K562 (cell line): Measurements from ENCODE around the gene EPHA1. TPM values are rescaled to one million over a fixed set of nuclear protein-coding genes. Genes with fewer than 3 reads are reported as not detected.

Experiments
- BRCA1 ChIP-seq, 2 experiments: fragments of 450-650 bp in 1 of 2; sonication (generic) in 1 of 2; formaldehyde crosslinking in 1 of 2; IDR thresholded peaks; 2 replicates each; pipeline versions ENCODE4 v1.5.0 to v1.6.1; 2017 to 2020; ENCODE audit warnings: mild to moderate bottlenecking in 1 of 2, missing genetic modification reagents in 1 of 2
- BRF2 ChIP-seq: IDR thresholded peaks from 3 replicates; pipeline ENCODE4 v1.6.1; 2011; ENCODE audit warnings: borderline replicate concordance, mild to moderate bottlenecking; ENCODE audit not compliant: insufficient read length, insufficient read depth
- HDAC2 ChIP-seq: fragments of 450-650 bp; IDR thresholded peaks from 2 replicates; pipeline ENCODE4 v1.6.1; 2016; ENCODE audit warnings: mild to moderate bottlenecking
- IFI16 ChIP-seq: fragments of 250-450 bp; sonication (Bioruptor Pico); IDR thresholded peaks from 2 replicates; pipeline ENCODE4 v2.1.2; 2022; ENCODE audit warnings: mild to moderate bottlenecking, inconsistent platforms
- MAZ ChIP-seq, 2 experiments: fragments of 450-650 bp in 1 of 2; sonication (generic) in 1 of 2; formaldehyde crosslinking; IDR thresholded peaks in 1 of 2; conservative IDR thresholded peaks in 1 of 2; 2 replicates each; pipeline versions ENCODE4 v1.4.0 to v1.5.0; 2020; ENCODE audit warnings: mild to moderate bottlenecking in 1 of 2, missing genetic modification reagents in 1 of 2
- MBD2 ChIP-seq: sonication (generic); IDR thresholded peaks from 2 replicates; pipeline ENCODE4 v1.6.1; 2016; ENCODE audit warnings: low read depth, borderline replicate concordance
- NR2F6 ChIP-seq: fragments of 450-650 bp; formaldehyde crosslinking; IDR thresholded peaks from 2 replicates; pipeline ENCODE4 v1.4.0; 2020; ENCODE audit warnings: mild to moderate bottlenecking
- PHF21A ChIP-seq: fragments of 450-650 bp; IDR thresholded peaks from 2 replicates; pipeline ENCODE4 v1.6.1; 2017; ENCODE audit warnings: low read depth, borderline replicate concordance
- POLR2AphosphoS5 ChIP-seq: IDR thresholded peaks from 2 replicates; pipeline ENCODE4 v1.6.1; 2011; ENCODE audit warnings: mild to moderate bottlenecking, low read depth, low read length, moderate library complexity; ENCODE audit not compliant: control insufficient read depth, insufficient read depth
- PTTG1 ChIP-seq: fragments of 450-650 bp; IDR thresholded peaks from 2 replicates; pipeline ENCODE4 v1.6.1; 2016; ENCODE audit warnings: low read depth, mild to moderate bottlenecking, missing genetic modification characterization, missing compliant biosample characterization
- SIRT6 ChIP-seq: IDR thresholded peaks from one replicate; pipeline ENCODE4 v1.6.1; 2012; ENCODE audit warnings: low read depth, mild to moderate bottlenecking, control low read depth, inconsistent platforms, low read length, moderate library complexity
- SMARCB1 ChIP-seq: IDR thresholded peaks from 2 replicates; pipeline ENCODE4 v1.6.1; 2011; ENCODE audit warnings: improper control_type of control experiment, low read depth; ENCODE audit not compliant: insufficient read length
- SMC3 ChIP-seq: conservative IDR thresholded peaks from 2 replicates; pipeline ENCODE4 v1.6.1; 2011; ENCODE audit warnings: low read depth, low read length, improper control_type of control experiment; ENCODE audit not compliant: insufficient read depth
- TAL1 ChIP-seq: fragments of 450-650 bp; IDR thresholded peaks from 2 replicates; pipeline ENCODE4 v1.6.1; 2016; ENCODE audit warnings: mild to moderate bottlenecking
- ZNF274 ChIP-seq: IDR thresholded peaks from 2 replicates; pipeline ENCODE4 v1.6.1; 2011; ENCODE audit warnings: low read depth, mild to moderate bottlenecking, low read length, moderate library complexity, borderline replicate concordance
- ZNF586 ChIP-seq: fragments of 450-650 bp; formaldehyde crosslinking; conservative IDR thresholded peaks from 2 replicates; pipeline ENCODE4 v1.4.0; 2020; ENCODE audit warnings: mild to moderate bottlenecking, moderate library complexity
- ZNF766 ChIP-seq: fragments of 200-800 bp; sonication (Bioruptor generic); conservative IDR thresholded peaks from 2 replicates; pipeline ENCODE4 v1.6.1; 2016; ENCODE audit warnings: missing genetic modification characterization, missing compliant biosample characterization
- polyA plus RNA-seq, 8 experiments: library from polyadenylated mRNA; depleted of rRNA in 4 of 8; stranded (reverse) in 5 of 8; unstranded in 3 of 8; fragments of >200 nt; fragmentation: Nextera tagmentation in 2 of 8; fragmentation: Illumina TruSeq in 1 of 8; extraction: Ambion mirVana in 2 of 8; extraction: Trizol in 1 of 8; gene quantifications; 2 replicates each; pipeline versions ENCODE4 v1.2.1 to v1.2.3, GENCODE V29; 2011 to 2014; ENCODE audit warnings: inconsistent platforms in 1 of 8, missing spikeins in 1 of 8
- total RNA-seq, 7 experiments: library from RNA; depleted of rRNA in 6 of 7; stranded (reverse); fragments of >200 nt in 6 of 7; fragmentation: Illumina TruSeq in 2 of 7; extraction: Trizol in 2 of 7; gene quantifications; 2 replicates each; pipeline versions ENCODE4 v1.2.1 to v1.2.3, GENCODE V29; 2011 to 2021; ENCODE audit warnings: low replicate concordance in 1 of 7
- TF ChIP-seq, protein P1 (sequence below): fragments of 450-650 bp; IDR thresholded peaks from 2 replicates; pipeline ENCODE4 v1.6.1; 2016; ENCODE audit warnings: missing biosample characterization, missing genetic modification characterization
- TF ChIP-seq, protein P2 (sequence below): sonication (generic); formaldehyde crosslinking; IDR thresholded peaks from 2 replicates; pipeline ENCODE4 v1.8.1; 2023; ENCODE audit warnings: mild to moderate bottlenecking, missing genetic modification reagents

The EPHA1 gene
- total and polyA plus RNA-seq, 9 of the 15 experiments (the other 6 are each of a cell fraction or from before 2014, with no cell fraction given): 0.22 to 0.57 (median 0.32) TPM; not detected in 6

DNA sequence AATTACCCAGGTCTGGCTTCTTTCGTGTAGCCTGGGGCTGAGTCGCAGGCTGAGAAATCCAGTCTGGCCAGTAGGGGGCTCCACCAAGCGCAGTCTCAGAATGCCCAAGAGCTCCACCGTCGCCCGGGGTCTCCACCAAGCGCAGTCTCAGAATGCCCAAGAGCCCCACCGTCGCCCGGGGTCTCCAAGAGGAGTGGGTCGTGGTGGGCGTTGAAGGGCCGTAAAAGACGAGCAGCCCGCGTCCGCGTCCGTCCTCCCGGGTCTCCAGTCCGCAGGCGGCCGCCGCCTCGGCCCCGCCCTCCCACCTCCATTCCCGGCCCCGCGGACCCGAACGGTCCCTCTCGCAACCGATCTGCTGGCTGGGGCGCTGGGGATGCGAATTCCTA lies 28.4 kb downstream of the EPHA1 start (continued):
- TF ChIP-seq SMC3 (0 out of 2 replicates have a peak, but pooled peaks have one; percentile 20), SMARCB1 (no peak), MBD2 (no peak), PHF21A (no peak), BRCA1 (IDR thresholded peaks at IDR 0.05) (no peak), BRCA1 (CRISPR knock-in tag; IDR thresholded peaks at IDR 0.05) (no peak), BRF2 (no peak), TAL1 (no peak), ZNF274 (no peak), SIRT6 (no peak), NR2F6 (CRISPR knock-in tag) (no peak), ZNF586 (CRISPR knock-in tag) (no peak), ZNF766 (CRISPR knock-in tag) (no peak), IFI16 (no peak), PTTG1 (no peak), POLR2AphosphoS5 (peak; percentile 66), HDAC2 (peak; percentile 49; the same call in 1 of the 2 replicates), MAZ (CRISPR knock-in tag; conservative IDR thresholded peaks at IDR 0.05 in 1 of 2, IDR thresholded peaks at IDR 0.05 in 1 of 2) (peak in 1 of 2 experiments; percentile 11; a peak in 1 of 4 replicates)
- TF ChIP-seq, protein P1, sequence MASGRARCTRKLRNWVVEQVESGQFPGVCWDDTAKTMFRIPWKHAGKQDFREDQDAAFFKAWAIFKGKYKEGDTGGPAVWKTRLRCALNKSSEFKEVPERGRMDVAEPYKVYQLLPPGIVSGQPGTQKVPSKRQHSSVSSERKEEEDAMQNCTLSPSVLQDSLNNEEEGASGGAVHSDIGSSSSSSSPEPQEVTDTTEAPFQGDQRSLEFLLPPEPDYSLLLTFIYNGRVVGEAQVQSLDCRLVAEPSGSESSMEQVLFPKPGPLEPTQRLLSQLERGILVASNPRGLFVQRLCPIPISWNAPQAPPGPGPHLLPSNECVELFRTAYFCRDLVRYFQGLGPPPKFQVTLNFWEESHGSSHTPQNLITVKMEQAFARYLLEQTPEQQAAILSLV: no peak
- TF ChIP-seq, protein P2, sequence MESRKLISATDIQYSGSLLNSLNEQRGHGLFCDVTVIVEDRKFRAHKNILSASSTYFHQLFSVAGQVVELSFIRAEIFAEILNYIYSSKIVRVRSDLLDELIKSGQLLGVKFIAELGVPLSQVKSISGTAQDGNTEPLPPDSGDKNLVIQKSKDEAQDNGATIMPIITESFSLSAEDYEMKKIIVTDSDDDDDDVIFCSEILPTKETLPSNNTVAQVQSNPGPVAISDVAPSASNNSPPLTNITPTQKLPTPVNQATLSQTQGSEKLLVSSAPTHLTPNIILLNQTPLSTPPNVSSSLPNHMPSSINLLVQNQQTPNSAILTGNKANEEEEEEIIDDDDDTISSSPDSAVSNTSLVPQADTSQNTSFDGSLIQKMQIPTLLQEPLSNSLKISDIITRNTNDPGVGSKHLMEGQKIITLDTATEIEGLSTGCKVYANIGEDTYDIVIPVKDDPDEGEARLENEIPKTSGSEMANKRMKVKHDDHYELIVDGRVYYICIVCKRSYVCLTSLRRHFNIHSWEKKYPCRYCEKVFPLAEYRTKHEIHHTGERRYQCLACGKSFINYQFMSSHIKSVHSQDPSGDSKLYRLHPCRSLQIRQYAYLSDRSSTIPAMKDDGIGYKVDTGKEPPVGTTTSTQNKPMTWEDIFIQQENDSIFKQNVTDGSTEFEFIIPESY: no peak; the same call in 1 of the 2 replicates
